Measurements from ENCODE around the gene S100A6. TPM values are rescaled to one million over a fixed set of nuclear protein-coding genes. Genes with fewer than 3 reads are reported as not detected.

S100A6 gene
- total and polyA plus RNA-seq, 2 donors (not counting 1 experiment from before 2014, with no cell fraction given) = 110 to 213 TPM

DNA sequence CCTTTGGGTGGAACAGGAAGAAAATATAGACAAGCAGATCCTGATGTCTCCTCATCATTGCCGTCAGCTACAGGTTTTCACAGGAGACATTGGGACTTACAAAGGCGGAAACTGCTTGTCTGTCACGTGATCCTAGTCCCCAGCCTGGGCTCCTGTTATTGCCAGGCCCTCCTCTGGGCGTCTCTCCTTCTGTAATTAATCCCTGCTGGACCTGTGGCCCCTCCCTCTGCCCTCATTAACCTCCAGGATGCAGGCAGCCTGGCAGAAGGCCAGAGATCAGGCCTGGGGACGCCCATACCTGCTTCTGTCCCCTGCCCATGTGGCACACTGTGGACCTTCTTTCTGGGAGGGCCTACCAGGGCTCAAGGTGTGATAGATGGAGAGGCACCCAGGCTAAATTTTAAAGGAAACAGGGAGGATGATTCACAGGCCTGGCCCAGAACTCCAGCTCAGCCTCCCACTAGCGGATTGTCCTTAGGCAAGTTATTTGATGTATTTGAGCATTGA is 2.6 kb upstream of the S100A6 start:
- H3K4me3 Mint-ChIP-seq = no peak overlapping the region

GRCh38 chr1:153537376-153537730 is 1.6 kb upstream of the S100A6 start:
- no peak for DNase-seq
- Histone ChIP-seq H4K20me1 (ENCODE audit: control insufficient read depth, insufficient read depth, low read length, poor library complexity, severe bottlenecking) (no peaks in the 10 kb centered on the region), H2AFZ (ENCODE audit: insufficient read depth, low read depth, low read length, poor library complexity, severe bottlenecking) (no peak overlapping the region), H3K9me3 (ENCODE audit: control extremely low read depth in 1 of 3, control insufficient read depth in 2 of 3, insufficient read depth in 1 of 3, low read length in 2 of 3) (peaks cover 0 to 12% (median 0%) of the 10 kb centered on the region in 3 donors), H3K36me3 (replicated peaks in 1 of 2; ENCODE audit: control extremely low read depth in 1 of 2, control insufficient read depth in 1 of 2, extremely low read depth in 1 of 2, insufficient read depth in 2 of 2, low read length in 1 of 2) (peaks cover 0 to 4% of the 10 kb centered on the region in 2 experiments), H3K4me1 (ENCODE audit: control insufficient read depth in 2 of 2, insufficient read depth in 2 of 2, low read length in 2 of 2) (peaks cover 53 to 63% of the 10 kb centered on the region in 2 donors), H3K27ac (ENCODE audit: low read length in 2 of 2) (no peak overlapping the region), H3K27me3 (replicated peaks in 1 of 4; ENCODE audit: control extremely low read depth in 1 of 4, control insufficient read depth in 3 of 4, insufficient read depth in 4 of 4, low read length in 3 of 4) (no peaks in the 10 kb centered on the region), H3K4me2 (replicated peaks; ENCODE audit: low read depth, low read length, poor library complexity, severe bottlenecking) (no peak overlapping the region), H3K9ac (ENCODE audit: low read length) (no peak overlapping the region), H3K79me2 (ENCODE audit: control insufficient read depth, insufficient read depth, low read length) (peaks cover 10% of the 10 kb centered on the region), H3K4me3 (ENCODE audit: control extremely low read depth in 1 of 5, extremely low read depth in 1 of 5, insufficient read depth in 1 of 5, low read depth in 2 of 5, low read length in 4 of 5) (no peak overlapping the region)
- ChIA-PET CTCF (interaction anchor here (10.9 kb wide), 1 partner anchor 34 kb away, joined by 189 read pairs; no protein-coding TSS in a partner anchor), POLR2A (no interaction called here)
- no peak for ATAC-seq (ENCODE audit: low read depth)
- Mint-ChIP-seq H3K9me3 (ENCODE audit: insufficient read depth) (no peaks in the 10 kb centered on the region), H3K4me1 (peaks cover 65% of the 10 kb centered on the region), H3K4me3 (peak overlapping the region; percentile 95), H3K27me3 (no peaks in the 10 kb centered on the region), H3K27ac (peak overlapping the region; percentile 96)
- intact Hi-C loops (cut with micrococcal nuclease) = loop anchor here (10.0 kb wide), 2 partner anchors 97 to 137 kb away; partner anchors contain the start of genes CHTOP, ILF2 and NPR1
- TF ChIP-seq, protein P1, sequence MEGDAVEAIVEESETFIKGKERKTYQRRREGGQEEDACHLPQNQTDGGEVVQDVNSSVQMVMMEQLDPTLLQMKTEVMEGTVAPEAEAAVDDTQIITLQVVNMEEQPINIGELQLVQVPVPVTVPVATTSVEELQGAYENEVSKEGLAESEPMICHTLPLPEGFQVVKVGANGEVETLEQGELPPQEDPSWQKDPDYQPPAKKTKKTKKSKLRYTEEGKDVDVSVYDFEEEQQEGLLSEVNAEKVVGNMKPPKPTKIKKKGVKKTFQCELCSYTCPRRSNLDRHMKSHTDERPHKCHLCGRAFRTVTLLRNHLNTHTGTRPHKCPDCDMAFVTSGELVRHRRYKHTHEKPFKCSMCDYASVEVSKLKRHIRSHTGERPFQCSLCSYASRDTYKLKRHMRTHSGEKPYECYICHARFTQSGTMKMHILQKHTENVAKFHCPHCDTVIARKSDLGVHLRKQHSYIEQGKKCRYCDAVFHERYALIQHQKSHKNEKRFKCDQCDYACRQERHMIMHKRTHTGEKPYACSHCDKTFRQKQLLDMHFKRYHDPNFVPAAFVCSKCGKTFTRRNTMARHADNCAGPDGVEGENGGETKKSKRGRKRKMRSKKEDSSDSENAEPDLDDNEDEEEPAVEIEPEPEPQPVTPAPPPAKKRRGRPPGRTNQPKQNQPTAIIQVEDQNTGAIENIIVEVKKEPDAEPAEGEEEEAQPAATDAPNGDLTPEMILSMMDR (IDR thresholded peaks at IDR 0.05) = no peak
- no peak for TF ChIP-seq EZH2 (IDR thresholded peaks at IDR 0.05; ENCODE audit: borderline replicate concordance, insufficient read depth, low read depth, low read length, poor library complexity, severe bottlenecking)
- WGBS (ENCODE audit: insufficient coverage) = 96% methylated on average over 6 of the region's 6 CpGs

More for the DNA sequence above, 2.6 kb upstream of the S100A6 start:
- H3K9ac ChIP-seq (ENCODE audit: low read length) = no peak overlapping the region
- no peaks in the 10 kb centered on the region for H3K27me3 ChIP-seq (replicated peaks in 1 of 4; ENCODE audit: control extremely low read depth in 1 of 4, control insufficient read depth in 3 of 4, insufficient read depth in 4 of 4, low read length in 3 of 4)
- H3K9me3 ChIP-seq (ENCODE audit: control extremely low read depth in 1 of 3, control insufficient read depth in 2 of 3, insufficient read depth in 1 of 3, low read length in 2 of 3) = peaks cover 0 to 12% (median 0%) of the 10 kb centered on the region in 3 donors
- H3K27ac ChIP-seq (ENCODE audit: low read length in 2 of 2) = no peak overlapping the region
- H3K79me2 ChIP-seq (ENCODE audit: control insufficient read depth, insufficient read depth, low read length) = peaks cover 10% of the 10 kb centered on the region
- no peak overlapping the region for H2AFZ ChIP-seq (ENCODE audit: insufficient read depth, low read depth, low read length, poor library complexity, severe bottlenecking)
- peaks cover 60% of the 10 kb centered on the region for H3K4me1 Mint-ChIP-seq
- TF ChIP-seq EZH2 (IDR thresholded peaks at IDR 0.05; ENCODE audit: borderline replicate concordance, insufficient read depth, low read depth, low read length, poor library complexity, severe bottlenecking) = no peak
- TF ChIP-seq, protein P1 (IDR thresholded peaks at IDR 0.05) = no peak
- intact Hi-C loops (cut with micrococcal nuclease) = loop anchor here (10.0 kb wide), 2 partner anchors 96 to 136 kb away; partner anchors contain the start of genes CHTOP, ILF2 and NPR1
- DNase-seq = no peak
- H3K36me3 ChIP-seq (replicated peaks in 1 of 2; ENCODE audit: control extremely low read depth in 1 of 2, control insufficient read depth in 1 of 2, extremely low read depth in 1 of 2, insufficient read depth in 2 of 2, low read length in 1 of 2) = peaks cover 0 to 4% of the 10 kb centered on the region in 2 experiments
- ChIA-PET POLR2A (interaction anchor here (0.8 kb wide), 1 partner anchor 197 kb away, joined by 4 read pairs; no protein-coding TSS in a partner anchor), CTCF (interaction anchor here (0.7 to 10.9 kb wide), 2 partner anchors 23 to 33 kb away, joined by 4 to 189 read pairs; no protein-coding TSS in a partner anchor)
- 87% methylated on average over 5 of the region's 6 CpGs for WGBS (ENCODE audit: insufficient coverage)
- no peak for ATAC-seq (ENCODE audit: low read depth)
- H3K4me2 ChIP-seq (replicated peaks; ENCODE audit: low read depth, low read length, poor library complexity, severe bottlenecking) = no peak overlapping the region
- H3K4me3 ChIP-seq (ENCODE audit: control extremely low read depth in 1 of 5, extremely low read depth in 1 of 5, insufficient read depth in 1 of 5, low read depth in 2 of 5, low read length in 4 of 5) = no peak overlapping the region
- peaks cover 43 to 53% of the 10 kb centered on the region in 2 donors for H3K4me1 ChIP-seq (ENCODE audit: control insufficient read depth in 2 of 2, insufficient read depth in 2 of 2, low read length in 2 of 2)
- no peaks in the 10 kb centered on the region for H3K27me3 Mint-ChIP-seq
- H3K9me3 Mint-ChIP-seq (ENCODE audit: insufficient read depth) = no peaks in the 10 kb centered on the region
- H4K20me1 ChIP-seq (ENCODE audit: control insufficient read depth, insufficient read depth, low read length, poor library complexity, severe bottlenecking) = no peaks in the 10 kb centered on the region
- no peak overlapping the region for H3K27ac Mint-ChIP-seq
